Posterior cingulate gyrus (tissue), 11 donors: ENCODE results near the gene LPIN1.
"Not testable (repeated sequence)": the region's sequence is repeated elsewhere in the genome, so short reads cannot be mapped to it uniquely, and the experiment has no call there.

Source experiments
- DNase-seq, 10 donors: peaks; one replicate each; pipeline versions ENCODE4 v3.0.0 to v3.0.0-alpha.2; 2020 to 2021; ENCODE audit warnings: mixed read lengths in 3 of 10
- intact Hi-C: fragments of 100-400 bp; cut with DNase I; formaldehyde crosslinking; loops from one replicate; pipeline ENCODE4 v1.15.1; 2023

Gene LPIN1

GRCh38 chr2:11799826-11800225 lies 53.4 kb downstream of the LPIN1 start:
- no peak for DNase-seq
- intact Hi-C loops: no loop called here

GRCh38 chr2:11802782-11803191 lies 56.4 kb downstream of the LPIN1 start:
- peak in 3 of 10 donors; percentile 54 to 88 (median 82) for DNase-seq

GRCh38 chr2:11805024-11805423 lies 58.6 kb downstream of the LPIN1 start:
- intact Hi-C loops: no loop called here
- no peak for DNase-seq

More at GRCh38 chr2:11802782-11803191, 56.4 kb downstream of the LPIN1 start:
- intact Hi-C loops: no loop called here

GRCh38 chr2:11805920-11806319 lies 59.5 kb downstream of the LPIN1 start:
- intact Hi-C loops: no loop called here
- no peak for DNase-seq

GRCh38 chr2:11807156-11808015 lies 61.0 kb downstream of the LPIN1 start:
- intact Hi-C loops: no loop called here
- DNase-seq: no peak

GRCh38 chr2:11808016-11808400 lies 61.6 kb downstream of the LPIN1 start:
- no peak for DNase-seq
- intact Hi-C loops: no loop called here

- intact Hi-C loops: no loop called here
- DNase-seq: no peak
These were observed 63.3 kb downstream of the LPIN1 start for GRCh38 chr2:11809586-11810236.

GRCh38 chr2:11810237-11810977 lies 64.0 kb downstream of the LPIN1 start:
- intact Hi-C loops: no loop called here
- no peak for DNase-seq

GRCh38 chr2:11811036-11811654 lies 64.7 kb downstream of the LPIN1 start:
- intact Hi-C loops: no loop called here
- no peak for DNase-seq

- intact Hi-C loops: no loop called here
- DNase-seq: no peak
These were observed 66.2 kb downstream of the LPIN1 start for GRCh38 chr2:11812466-11813248.

GRCh38 chr2:11813345-11813744 lies 66.9 kb downstream of the LPIN1 start:
- DNase-seq, intact Hi-C loops: not testable (repeated sequence)

- no peak for DNase-seq
- intact Hi-C loops: no loop called here
These were observed 67.5 kb downstream of the LPIN1 start for GRCh38 chr2:11813951-11814350.

GRCh38 chr2:11814979-11815510 lies 68.6 kb downstream of the LPIN1 start:
- no peak for DNase-seq
- intact Hi-C loops: no loop called here

- intact Hi-C loops, DNase-seq: not testable (repeated sequence)
These were observed 70.5 kb downstream of the LPIN1 start for GRCh38 chr2:11816935-11817334.

- intact Hi-C loops: no loop called here
- no peak for DNase-seq
These were observed 72.8 kb downstream of the LPIN1 start for GRCh38 chr2:11819235-11819729.

GRCh38 chr2:11820650-11821049 lies 74.2 kb downstream of the LPIN1 start:
- no peak for DNase-seq
- intact Hi-C loops: no loop called here

GRCh38 chr2:11821705-11822104 lies 75.3 kb downstream of the LPIN1 start:
- intact Hi-C loops: no loop called here
- no peak for DNase-seq

- DNase-seq, intact Hi-C loops: not testable (repeated sequence)
These were observed 75.9 kb downstream of the LPIN1 start for GRCh38 chr2:11822359-11822745.

GRCh38 chr2:11822746-11823451 lies 76.5 kb downstream of the LPIN1 start:
- intact Hi-C loops: no loop called here
- peak in 1 of 10 donors; percentile 70 for DNase-seq
